SU-DHL-6 (cell line): ENCODE data around the gene SORBS2.

Experiments used
- H2AFZ ChIP-seq: fragments of 200-600 bp; sonication (generic); 2 replicates; pipeline ENCODE4 v1.6.1; 2014; ENCODE audit warnings: low read depth, mild to moderate bottlenecking, moderate library complexity, mixed read lengths, antibody characterized with exemption, low read length; ENCODE audit not compliant: severe bottlenecking
- H3F3A ChIP-seq: fragments of 200-600 bp; shearing (Covaris generic); 2 replicates; pipeline ENCODE4 v1.6.0; 2016; ENCODE audit warnings: antibody characterized with exemption, mild to moderate bottlenecking; ENCODE audit not compliant: insufficient read depth
- H3K27ac ChIP-seq: fragments of 200-600 bp; sonication (generic); 2 replicates; pipeline ENCODE4 v1.5.1; 2016; ENCODE audit warnings: low read depth, mild to moderate bottlenecking, low read length, moderate library complexity, mixed read lengths
- H3K27me3 ChIP-seq: fragments of 200-600 bp; sonication (generic), shearing (Covaris generic); 2 replicates; pipeline ENCODE4 v1.6.0; 2014; ENCODE audit warnings: mild to moderate bottlenecking, low read length
- H3K36me3 ChIP-seq: fragments of 200-600 bp; sonication (generic); 2 replicates; pipeline ENCODE4 v1.6.1; 2014; ENCODE audit warnings: mild to moderate bottlenecking, low read length, mixed read lengths
- H3K4me2 ChIP-seq: fragments of 300-600, 200-600 bp; shearing (Covaris generic), sonication (generic); 2 replicates; pipeline ENCODE4 v1.6.0; 2014; ENCODE audit warnings: low read length, low read depth, mild to moderate bottlenecking; ENCODE audit not compliant: poor library complexity, severe bottlenecking
- H3K4me3 ChIP-seq: fragments of 200-600 bp; sonication (generic); 2 replicates; pipeline ENCODE4 v1.5.1; 2014; ENCODE audit warnings: antibody characterized with exemption, low read length, mild to moderate bottlenecking, mixed read lengths; ENCODE audit not compliant: insufficient read depth, poor library complexity, severe bottlenecking
- H3K79me2 ChIP-seq: fragments of 200-600 bp; sonication (generic); 2 replicates; pipeline ENCODE4 v1.6.1; 2014; ENCODE audit warnings: mild to moderate bottlenecking, low read length, moderate library complexity; ENCODE audit not compliant: insufficient read depth
- H3K9ac ChIP-seq: fragments of 200-600 bp; sonication (generic); 2 replicates; pipeline ENCODE4 v1.7.0; 2014; ENCODE audit warnings: mild to moderate bottlenecking, low read length
- H3K9me2 ChIP-seq: fragments of 200-600 bp; sonication (generic); replicated peaks from 2 replicates; pipeline ENCODE4 v1.6.1; 2014; ENCODE audit warnings: low read length; ENCODE audit not compliant: insufficient read depth
- H3K9me3 ChIP-seq: fragments of 200-600 bp; sonication (generic); 2 replicates; pipeline ENCODE4 v1.6.1; 2014; ENCODE audit warnings: low read length, mixed read lengths; ENCODE audit not compliant: insufficient read depth
- H4K20me1 ChIP-seq: fragments of 200-600 bp; sonication (generic); 2 replicates; pipeline ENCODE4 v1.6.1; 2014; ENCODE audit warnings: low read depth, mild to moderate bottlenecking, antibody characterized with exemption, low read length, moderate library complexity, mixed read lengths
- EZH2phosphoT487 ChIP-seq: fragments of 200-600 bp; sonication (generic), shearing (Covaris generic); conservative IDR thresholded peaks from 2 replicates; pipeline ENCODE4 v1.6.1; 2018; ENCODE audit warnings: mild to moderate bottlenecking, antibody characterized with exemption, low read length, moderate library complexity, mixed read lengths
- TF ChIP-seq, protein P1 (sequence below): fragments of 200-600 bp; sonication (generic); IDR thresholded peaks from one replicate; pipeline ENCODE4 v1.5.1; 2017; ENCODE audit warnings: antibody characterized with exemption, mild to moderate bottlenecking, low read length, moderate library complexity; ENCODE audit not compliant: insufficient read depth, poor library complexity, severe bottlenecking

The SORBS2 gene

DNA sequence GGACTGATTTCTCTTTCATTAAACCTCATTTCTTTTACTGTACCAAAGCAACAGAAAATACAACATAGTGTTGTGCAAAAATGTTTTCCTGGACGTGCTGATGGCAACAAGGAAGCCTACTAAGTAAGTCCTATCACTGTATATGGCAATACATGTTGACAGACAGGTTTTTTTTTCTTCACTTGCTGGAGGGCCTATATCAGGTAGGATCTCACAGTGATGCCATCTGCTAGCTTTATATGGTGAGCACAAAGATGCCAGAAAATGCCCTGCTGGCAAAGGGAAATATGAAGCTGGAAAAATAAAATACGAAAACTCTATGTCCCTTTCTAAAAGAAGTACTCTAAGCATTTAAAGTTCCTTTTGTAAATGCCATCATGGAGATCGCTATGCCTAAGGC, 157.7 kb downstream of the SORBS2 start:
- no peak for TF ChIP-seq EZH2phosphoT487
- TF ChIP-seq, protein P1, sequence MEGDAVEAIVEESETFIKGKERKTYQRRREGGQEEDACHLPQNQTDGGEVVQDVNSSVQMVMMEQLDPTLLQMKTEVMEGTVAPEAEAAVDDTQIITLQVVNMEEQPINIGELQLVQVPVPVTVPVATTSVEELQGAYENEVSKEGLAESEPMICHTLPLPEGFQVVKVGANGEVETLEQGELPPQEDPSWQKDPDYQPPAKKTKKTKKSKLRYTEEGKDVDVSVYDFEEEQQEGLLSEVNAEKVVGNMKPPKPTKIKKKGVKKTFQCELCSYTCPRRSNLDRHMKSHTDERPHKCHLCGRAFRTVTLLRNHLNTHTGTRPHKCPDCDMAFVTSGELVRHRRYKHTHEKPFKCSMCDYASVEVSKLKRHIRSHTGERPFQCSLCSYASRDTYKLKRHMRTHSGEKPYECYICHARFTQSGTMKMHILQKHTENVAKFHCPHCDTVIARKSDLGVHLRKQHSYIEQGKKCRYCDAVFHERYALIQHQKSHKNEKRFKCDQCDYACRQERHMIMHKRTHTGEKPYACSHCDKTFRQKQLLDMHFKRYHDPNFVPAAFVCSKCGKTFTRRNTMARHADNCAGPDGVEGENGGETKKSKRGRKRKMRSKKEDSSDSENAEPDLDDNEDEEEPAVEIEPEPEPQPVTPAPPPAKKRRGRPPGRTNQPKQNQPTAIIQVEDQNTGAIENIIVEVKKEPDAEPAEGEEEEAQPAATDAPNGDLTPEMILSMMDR, result no peak
- Histone ChIP-seq H3K27me3 (no peaks in the 10 kb centered on the region), H3K4me3 (no peak overlapping the region), H3K4me2 (no peak overlapping the region), H3K9me3 (no peaks in the 10 kb centered on the region), H3K27ac (no peak overlapping the region), H4K20me1 (no peaks in the 10 kb centered on the region), H3F3A (no peaks in the 10 kb centered on the region), H2AFZ (no peak overlapping the region), H3K79me2 (no peaks in the 10 kb centered on the region), H3K9ac (no peak overlapping the region), H3K9me2 (no peaks in the 10 kb centered on the region), H3K36me3 (no peaks in the 10 kb centered on the region)

GRCh38 chr4:185651851-185652250, 160.1 kb downstream of the SORBS2 start:
- Histone ChIP-seq H3K9me2 (no peaks in the 10 kb centered on the region), H3K79me2 (no peaks in the 10 kb centered on the region), H3K9ac (no peak overlapping the region), H3K27ac (no peak overlapping the region), H2AFZ (no peak overlapping the region), H3K27me3 (no peaks in the 10 kb centered on the region), H4K20me1 (no peaks in the 10 kb centered on the region), H3K4me2 (no peak overlapping the region), H3K36me3 (no peaks in the 10 kb centered on the region), H3F3A (no peaks in the 10 kb centered on the region), H3K9me3 (no peaks in the 10 kb centered on the region), H3K4me3 (no peak overlapping the region)
- TF ChIP-seq, protein P1, result no peak
- no peak for TF ChIP-seq EZH2phosphoT487

DNA sequence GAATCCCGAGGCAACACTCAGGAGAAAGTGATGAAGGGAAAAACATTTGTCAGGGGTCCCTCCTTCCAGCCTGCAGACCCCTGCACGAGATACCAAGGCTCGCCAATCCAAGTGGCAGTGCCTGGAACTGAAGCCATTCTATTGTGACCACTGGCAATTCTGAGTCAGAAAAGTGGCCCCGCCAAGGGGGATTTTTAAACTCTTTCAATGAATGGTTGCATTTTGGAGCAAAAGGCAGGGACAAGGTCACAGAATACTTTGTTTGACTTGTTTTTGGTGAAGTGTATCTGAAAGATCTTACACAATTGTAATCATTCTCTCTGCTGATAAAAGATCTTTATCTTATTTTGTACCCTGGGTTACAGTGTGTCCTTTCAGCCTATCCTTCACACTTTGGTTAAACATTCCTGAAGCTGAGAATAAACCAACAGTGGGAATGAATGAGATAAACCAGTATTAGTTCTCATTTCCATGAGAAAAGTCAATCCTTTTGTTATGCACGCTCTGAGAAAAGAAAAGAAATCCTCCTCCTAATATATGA, 160.8 kb downstream of the SORBS2 start:
- no peak for TF ChIP-seq EZH2phosphoT487
- TF ChIP-seq, protein P1, result no peak
- H3K36me3 ChIP-seq, result no peaks in the 10 kb centered on the region
- H3K9me2 ChIP-seq, result no peaks in the 10 kb centered on the region
- H2AFZ ChIP-seq, result no peak overlapping the region
- no peaks in the 10 kb centered on the region for H3K9me3 ChIP-seq
- no peaks in the 10 kb centered on the region for H4K20me1 ChIP-seq
- H3K9ac ChIP-seq, result no peak overlapping the region
- H3K4me3 ChIP-seq, result no peak overlapping the region
- H3K4me2 ChIP-seq, result no peak overlapping the region
- H3F3A ChIP-seq, result no peaks in the 10 kb centered on the region
- H3K79me2 ChIP-seq, result no peaks in the 10 kb centered on the region
- H3K27me3 ChIP-seq, result no peaks in the 10 kb centered on the region
- H3K27ac ChIP-seq, result no peak overlapping the region
